ENCODE data around the gene NRG3. TPM values are rescaled to one million over a fixed set of nuclear protein-coding genes. Genes with fewer than 3 reads are reported as not detected.

The NRG3 gene
- total RNA-seq, 1 experiment from 2014 or later = not detected

GRCh38 chr10:82850191-82850590, 975.2 kb downstream of the NRG3 start:
- TF ChIP-seq EZH2 (IDR thresholded peaks at IDR 0.05) = no peak
- no peak for TF ChIP-seq CEBPB (IDR thresholded peaks at IDR 0.05; ENCODE audit: low read depth)
- no peak for TF ChIP-seq FOSL1 (IDR thresholded peaks at IDR 0.05; ENCODE audit: low read depth)
- no peak for TF ChIP-seq POLR2A (IDR thresholded peaks at IDR 0.05; ENCODE audit: borderline replicate concordance, extremely low read depth, insufficient read depth, insufficient read length)
- TF ChIP-seq SIN3A (IDR thresholded peaks at IDR 0.05; ENCODE audit: low read depth) = no peak
- TF ChIP-seq POLR2AphosphoS5 (IDR thresholded peaks at IDR 0.05; ENCODE audit: low read depth, low read length) = no peak
- TF ChIP-seq, protein P1, sequence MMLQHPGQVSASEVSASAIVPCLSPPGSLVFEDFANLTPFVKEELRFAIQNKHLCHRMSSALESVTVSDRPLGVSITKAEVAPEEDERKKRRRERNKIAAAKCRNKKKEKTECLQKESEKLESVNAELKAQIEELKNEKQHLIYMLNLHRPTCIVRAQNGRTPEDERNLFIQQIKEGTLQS (IDR thresholded peaks at IDR 0.05) = no peak
- TF ChIP-seq YY1 (IDR thresholded peaks at IDR 0.05; ENCODE audit: extremely low read depth, insufficient replicate concordance, low read depth, low read length) = no peak
- no peak for TF ChIP-seq SRF (IDR thresholded peaks at IDR 0.05; ENCODE audit: low read depth)
- TF ChIP-seq, protein P2, sequence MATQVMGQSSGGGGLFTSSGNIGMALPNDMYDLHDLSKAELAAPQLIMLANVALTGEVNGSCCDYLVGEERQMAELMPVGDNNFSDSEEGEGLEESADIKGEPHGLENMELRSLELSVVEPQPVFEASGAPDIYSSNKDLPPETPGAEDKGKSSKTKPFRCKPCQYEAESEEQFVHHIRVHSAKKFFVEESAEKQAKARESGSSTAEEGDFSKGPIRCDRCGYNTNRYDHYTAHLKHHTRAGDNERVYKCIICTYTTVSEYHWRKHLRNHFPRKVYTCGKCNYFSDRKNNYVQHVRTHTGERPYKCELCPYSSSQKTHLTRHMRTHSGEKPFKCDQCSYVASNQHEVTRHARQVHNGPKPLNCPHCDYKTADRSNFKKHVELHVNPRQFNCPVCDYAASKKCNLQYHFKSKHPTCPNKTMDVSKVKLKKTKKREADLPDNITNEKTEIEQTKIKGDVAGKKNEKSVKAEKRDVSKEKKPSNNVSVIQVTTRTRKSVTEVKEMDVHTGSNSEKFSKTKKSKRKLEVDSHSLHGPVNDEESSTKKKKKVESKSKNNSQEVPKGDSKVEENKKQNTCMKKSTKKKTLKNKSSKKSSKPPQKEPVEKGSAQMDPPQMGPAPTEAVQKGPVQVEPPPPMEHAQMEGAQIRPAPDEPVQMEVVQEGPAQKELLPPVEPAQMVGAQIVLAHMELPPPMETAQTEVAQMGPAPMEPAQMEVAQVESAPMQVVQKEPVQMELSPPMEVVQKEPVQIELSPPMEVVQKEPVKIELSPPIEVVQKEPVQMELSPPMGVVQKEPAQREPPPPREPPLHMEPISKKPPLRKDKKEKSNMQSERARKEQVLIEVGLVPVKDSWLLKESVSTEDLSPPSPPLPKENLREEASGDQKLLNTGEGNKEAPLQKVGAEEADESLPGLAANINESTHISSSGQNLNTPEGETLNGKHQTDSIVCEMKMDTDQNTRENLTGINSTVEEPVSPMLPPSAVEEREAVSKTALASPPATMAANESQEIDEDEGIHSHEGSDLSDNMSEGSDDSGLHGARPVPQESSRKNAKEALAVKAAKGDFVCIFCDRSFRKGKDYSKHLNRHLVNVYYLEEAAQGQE (IDR thresholded peaks at IDR 0.05; ENCODE audit: low read depth) = no peak
- no peak for TF ChIP-seq EZH2phosphoT487 (IDR thresholded peaks at IDR 0.05; ENCODE audit: borderline replicate concordance)
- no peaks in the 10 kb centered on the region for H4K20me1 ChIP-seq (ENCODE audit: insufficient read depth)
- peaks cover 7 to 12% of the 10 kb centered on the region in 2 experiments; a peak in 2 of 4 replicates for H3K9me3 ChIP-seq (ENCODE audit: control insufficient read depth in 1 of 2, insufficient read depth in 1 of 2, low read depth in 1 of 2, low read length in 2 of 2)
- no TSS peak for BruUV-seq (replicated peaks)
- DNase-seq (ENCODE audit: low read depth, low spot score) (no peak), ATAC-seq (no peak)
- CTCF ChIA-PET = no interaction called here
- RAD21 ChIA-PET (ENCODE audit: low non-redundant PET in 1 of 2, low total read pairs in 2 of 2, uncharacterized antibody in 2 of 2, unreplicated experiment in 2 of 2) = no interaction called here
- no peaks in the 10 kb centered on the region for H3K36me3 ChIP-seq (ENCODE audit: control insufficient read depth in 1 of 2, insufficient read depth in 2 of 2, low read length in 2 of 2)
- H3K9ac ChIP-seq (ENCODE audit: low read length) = no peak overlapping the region
- H2AFZ ChIP-seq (ENCODE audit: low read depth, low read length, poor library complexity, severe bottlenecking) = no peak overlapping the region
- no peaks in the 10 kb centered on the region for H3K79me2 ChIP-seq (ENCODE audit: insufficient read depth, low read length)
- H3K27ac ChIP-seq (ENCODE audit: low read depth, low read length) = no peak overlapping the region
- no peak overlapping the region for H3K4me3 ChIP-seq (replicated peaks in 1 of 2; ENCODE audit: low read depth in 1 of 2, low read length in 2 of 2)
- no peaks in the 10 kb centered on the region for H3K4me1 ChIP-seq (ENCODE audit: control insufficient read depth in 1 of 2, insufficient read depth in 2 of 2, low read length in 2 of 2)
- H3K4me2 ChIP-seq (ENCODE audit: low read length) = no peak overlapping the region
- POLR2A ChIA-PET = no interaction called here
- no peaks in the 10 kb centered on the region for H3K9me2 ChIP-seq (ENCODE audit: insufficient read depth)
- no peaks in the 10 kb centered on the region for H3K27me3 ChIP-seq (ENCODE audit: insufficient read depth, low read length)
- intact Hi-C loops (cut with micrococcal nuclease) = no loop called here
